Measurements from ENCODE around the gene CD44.

Gene CD44

DNA sequence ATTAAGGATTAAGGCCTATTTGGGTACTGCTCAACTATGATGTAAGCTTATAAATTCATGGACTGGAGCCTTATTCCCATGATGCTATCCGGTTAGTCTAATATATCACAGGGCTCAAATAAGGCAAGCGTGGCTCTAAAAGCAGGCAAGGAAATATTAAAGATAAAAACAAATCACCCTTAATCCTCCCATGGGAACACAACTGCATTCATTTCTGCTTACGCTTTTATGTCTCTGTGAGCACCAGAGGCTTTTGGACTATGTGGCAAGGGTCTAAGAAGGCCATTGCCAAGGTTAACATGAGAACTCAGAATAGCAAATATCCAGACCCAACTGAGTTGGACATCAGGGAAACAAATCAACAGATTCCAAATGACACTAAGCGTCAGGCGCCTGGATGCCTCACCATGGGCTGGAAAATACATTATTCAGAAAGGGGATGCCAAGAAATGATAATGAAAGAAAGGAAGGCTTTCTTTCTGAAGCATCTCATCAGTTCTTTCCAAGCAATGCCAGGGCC, 142.3 kb downstream of the CD44 start:
- DNase-seq (ENCODE audit: low read depth, low spot score) = no peak
- TF ChIP-seq, protein P1, sequence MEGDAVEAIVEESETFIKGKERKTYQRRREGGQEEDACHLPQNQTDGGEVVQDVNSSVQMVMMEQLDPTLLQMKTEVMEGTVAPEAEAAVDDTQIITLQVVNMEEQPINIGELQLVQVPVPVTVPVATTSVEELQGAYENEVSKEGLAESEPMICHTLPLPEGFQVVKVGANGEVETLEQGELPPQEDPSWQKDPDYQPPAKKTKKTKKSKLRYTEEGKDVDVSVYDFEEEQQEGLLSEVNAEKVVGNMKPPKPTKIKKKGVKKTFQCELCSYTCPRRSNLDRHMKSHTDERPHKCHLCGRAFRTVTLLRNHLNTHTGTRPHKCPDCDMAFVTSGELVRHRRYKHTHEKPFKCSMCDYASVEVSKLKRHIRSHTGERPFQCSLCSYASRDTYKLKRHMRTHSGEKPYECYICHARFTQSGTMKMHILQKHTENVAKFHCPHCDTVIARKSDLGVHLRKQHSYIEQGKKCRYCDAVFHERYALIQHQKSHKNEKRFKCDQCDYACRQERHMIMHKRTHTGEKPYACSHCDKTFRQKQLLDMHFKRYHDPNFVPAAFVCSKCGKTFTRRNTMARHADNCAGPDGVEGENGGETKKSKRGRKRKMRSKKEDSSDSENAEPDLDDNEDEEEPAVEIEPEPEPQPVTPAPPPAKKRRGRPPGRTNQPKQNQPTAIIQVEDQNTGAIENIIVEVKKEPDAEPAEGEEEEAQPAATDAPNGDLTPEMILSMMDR (IDR thresholded peaks at IDR 0.05; ENCODE audit: low read depth, low read length) = no peak
- in situ Hi-C loops (cut with HindIII; ENCODE audit: low sequenced_read_pairs) = no loop called here
- H3K4me3 ChIP-seq (ENCODE audit: low read depth, low read length) = no peak overlapping the region
